ENCODE results near the gene FGF6.

FGF6 gene

DNA sequence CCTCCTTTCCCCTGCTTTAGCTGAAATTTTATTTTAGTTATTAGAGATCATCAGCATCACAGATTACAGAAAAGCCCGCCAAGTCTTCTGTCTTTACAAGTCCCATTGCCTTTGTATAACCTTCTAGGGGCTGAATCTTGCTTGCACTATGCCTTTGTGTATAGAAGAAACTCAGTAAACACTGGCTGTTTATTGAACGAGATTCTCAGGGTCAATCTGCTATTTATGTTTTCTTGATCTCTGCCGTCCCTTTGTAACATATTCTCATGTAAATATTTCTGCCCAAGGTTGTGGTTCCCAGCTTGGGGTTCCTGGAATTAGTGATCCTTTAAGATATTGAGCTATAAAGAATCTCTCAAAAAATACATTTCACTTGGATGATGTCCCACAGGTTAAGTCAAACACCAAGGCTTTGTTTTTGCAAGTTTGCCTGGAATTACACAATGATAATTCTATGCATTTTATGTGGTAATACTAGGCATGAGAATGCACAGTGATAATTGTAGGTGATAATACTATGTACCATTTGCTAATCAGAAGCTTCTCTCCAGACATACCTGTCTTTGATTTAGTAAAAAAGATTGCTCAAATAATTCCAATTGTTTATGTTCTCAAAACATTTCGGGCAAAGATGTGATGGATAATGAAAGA, 40.6 kb upstream of the FGF6 start:
- Histone ChIP-seq H4K8ac (ENCODE audit: low read depth, low read length) (no peak overlapping the region), H4K91ac (ENCODE audit: low read depth, low read length, poor library complexity) (no peak overlapping the region), H2BK12ac (ENCODE audit: low read length) (no peak overlapping the region), H3K23ac (ENCODE audit: low read depth, low read length, poor library complexity) (no peak overlapping the region), H2BK120ac (ENCODE audit: low read depth, low read length) (no peak overlapping the region), H3K36me3 (replicated peaks in 1 of 2; ENCODE audit: control insufficient read depth in 2 of 2, insufficient read depth in 2 of 2, low read length in 2 of 2) (peaks cover 0 to 29% of the 10 kb centered on the region in 2 donors), H2BK5ac (ENCODE audit: low read length) (no peak overlapping the region), H3K4ac (ENCODE audit: low read length) (no peak overlapping the region), H3K9me3 (replicated peaks in 1 of 2; ENCODE audit: control insufficient read depth in 2 of 2, insufficient read depth in 1 of 2, low read depth in 1 of 2, low read length in 2 of 2) (no peaks in the 10 kb centered on the region), H3K79me1 (ENCODE audit: low read depth, low read length) (no peaks in the 10 kb centered on the region), H3K27me3 (ENCODE audit: control insufficient read depth in 3 of 3, insufficient read depth in 3 of 3, low read depth in 1 of 3, low read length in 3 of 3) (no peaks in the 10 kb centered on the region), H3K18ac (ENCODE audit: low read length) (no peak overlapping the region), H3K27ac (replicated peaks; ENCODE audit: low read length) (no peak overlapping the region), H3K4me1 (ENCODE audit: control insufficient read depth in 2 of 2, insufficient read depth in 1 of 2, low read depth in 1 of 2, low read length in 2 of 2) (no peaks in the 10 kb centered on the region), H3K4me2 (ENCODE audit: insufficient read depth, low read length, poor library complexity, severe bottlenecking) (no peak overlapping the region), H2AFZ (ENCODE audit: low read length) (no peak overlapping the region), H2BK15ac (ENCODE audit: low read length) (no peak overlapping the region), H3K4me3 (ENCODE audit: low read length in 2 of 2) (no peak overlapping the region), H3K14ac (ENCODE audit: low read length) (no peak overlapping the region), H2AK5ac (ENCODE audit: low read depth, low read length) (no peak overlapping the region), H3K9ac (ENCODE audit: low read depth, low read length, poor library complexity) (no peak overlapping the region)
- no CpG with 5 or more reads among the region's 4 CpGs for WGBS, 2 donors (ENCODE audit: extremely low coverage in 2 of 2, insufficient read length in 2 of 2, insufficient replicate concordance in 1 of 2)
- DNase-seq (ENCODE audit: low spot score): no peak

DNA sequence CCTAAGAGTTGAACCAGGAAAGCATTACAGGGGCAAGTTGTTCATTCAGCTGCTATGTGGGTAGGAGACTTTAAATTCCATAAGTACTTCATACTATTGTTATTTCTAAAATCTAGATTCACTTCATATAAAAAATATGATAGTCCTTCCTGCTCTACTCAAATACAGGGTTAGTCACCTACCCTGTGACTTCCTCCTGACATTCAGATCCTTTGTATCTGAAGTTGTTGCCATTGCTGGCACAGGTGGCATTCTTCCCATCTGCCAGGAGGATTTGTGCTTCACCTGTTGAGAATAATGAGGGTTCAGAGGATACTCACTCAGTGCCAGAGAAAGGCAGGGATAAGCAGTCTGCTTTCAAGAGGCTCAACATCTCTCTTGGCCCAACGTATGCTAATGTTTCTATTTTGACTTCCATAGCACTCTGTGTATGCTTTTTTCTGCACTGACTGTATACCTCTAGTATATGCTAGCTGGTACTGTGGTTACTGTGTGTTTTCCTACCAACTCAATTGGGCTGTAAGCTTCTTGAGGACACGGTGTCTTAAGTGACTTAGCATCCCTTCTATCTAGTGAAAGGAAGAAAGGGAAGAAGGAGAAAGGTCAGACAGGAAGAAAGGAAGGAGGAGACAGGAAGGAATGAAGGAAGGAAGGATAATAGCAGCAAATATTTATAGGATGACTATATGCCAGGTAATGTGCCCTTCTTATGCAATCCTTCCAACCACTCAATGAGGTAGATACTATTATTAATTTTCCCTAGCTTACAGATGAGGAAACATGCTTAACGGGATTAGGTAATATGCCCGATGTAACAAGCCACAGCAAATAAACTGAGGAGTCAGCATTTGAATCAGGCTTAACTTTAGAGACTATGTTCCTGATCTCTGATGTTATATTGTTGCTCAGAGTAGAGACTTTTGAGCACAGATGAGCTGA, 38.5 kb upstream of the FGF6 start:
- no peak overlapping the region for H2BK15ac ChIP-seq (ENCODE audit: low read length)
- no peak for DNase-seq (ENCODE audit: low spot score)
- no peak overlapping the region for H3K4me3 ChIP-seq (ENCODE audit: low read length in 2 of 2)
- no peaks in the 10 kb centered on the region for H3K4me1 ChIP-seq (ENCODE audit: control insufficient read depth in 2 of 2, insufficient read depth in 1 of 2, low read depth in 1 of 2, low read length in 2 of 2)
- H2AFZ ChIP-seq (ENCODE audit: low read length): no peak overlapping the region
- H3K14ac ChIP-seq (ENCODE audit: low read length): no peak overlapping the region
- H2BK5ac ChIP-seq (ENCODE audit: low read length): no peak overlapping the region
- no peaks in the 10 kb centered on the region for H3K27me3 ChIP-seq (ENCODE audit: control insufficient read depth in 3 of 3, insufficient read depth in 3 of 3, low read depth in 1 of 3, low read length in 3 of 3)
- no peaks in the 10 kb centered on the region for H3K79me1 ChIP-seq (ENCODE audit: low read depth, low read length)
- H3K4me2 ChIP-seq (ENCODE audit: insufficient read depth, low read length, poor library complexity, severe bottlenecking): no peak overlapping the region
- no peak overlapping the region for H4K8ac ChIP-seq (ENCODE audit: low read depth, low read length)
- peaks cover 0 to 3% of the 10 kb centered on the region in 2 donors for H3K9me3 ChIP-seq (replicated peaks in 1 of 2; ENCODE audit: control insufficient read depth in 2 of 2, insufficient read depth in 1 of 2, low read depth in 1 of 2, low read length in 2 of 2)
- no peak overlapping the region for H3K23ac ChIP-seq (ENCODE audit: low read depth, low read length, poor library complexity)
- H4K91ac ChIP-seq (ENCODE audit: low read depth, low read length, poor library complexity): no peak overlapping the region
- no peak overlapping the region for H3K4ac ChIP-seq (ENCODE audit: low read length)
- H3K18ac ChIP-seq (ENCODE audit: low read length): no peak overlapping the region
- H3K9ac ChIP-seq (ENCODE audit: low read depth, low read length, poor library complexity): no peak overlapping the region
- H3K36me3 ChIP-seq (replicated peaks in 1 of 2; ENCODE audit: control insufficient read depth in 2 of 2, insufficient read depth in 2 of 2, low read length in 2 of 2): peaks cover 0 to 8% of the 10 kb centered on the region in 2 donors
- no peak overlapping the region for H2BK12ac ChIP-seq (ENCODE audit: low read length)
- no peak overlapping the region for H2AK5ac ChIP-seq (ENCODE audit: low read depth, low read length)
- no peak overlapping the region for H2BK120ac ChIP-seq (ENCODE audit: low read depth, low read length)
- no CpG with 5 or more reads among the region's 4 CpGs for WGBS, 2 donors (ENCODE audit: extremely low coverage in 2 of 2, insufficient read length in 2 of 2, insufficient replicate concordance in 1 of 2)
- no peak overlapping the region for H3K27ac ChIP-seq (replicated peaks; ENCODE audit: low read length)

DNA sequence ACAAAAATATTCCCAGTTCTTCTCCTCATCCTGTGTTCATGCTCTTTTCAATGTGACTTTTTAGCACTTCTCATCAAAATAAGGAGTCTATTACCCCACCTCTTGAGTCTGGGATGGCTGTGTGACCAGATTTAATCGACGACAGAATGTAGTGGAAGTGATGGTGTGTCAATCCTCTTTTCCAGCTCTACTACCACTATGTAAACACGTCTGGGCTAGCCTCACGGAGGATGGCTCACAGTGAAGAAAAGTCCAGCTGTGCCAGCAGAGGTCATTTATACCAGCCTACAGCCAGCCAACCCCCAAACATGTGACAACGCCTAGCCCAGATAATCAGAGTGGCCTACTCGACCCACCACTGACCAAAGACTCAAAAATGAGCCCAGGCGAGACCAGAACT, 37.3 kb upstream of the FGF6 start:
- no peak overlapping the region for H4K8ac ChIP-seq (ENCODE audit: low read depth, low read length)
- H3K79me1 ChIP-seq (ENCODE audit: low read depth, low read length): no peaks in the 10 kb centered on the region
- H3K27me3 ChIP-seq (ENCODE audit: control insufficient read depth in 3 of 3, insufficient read depth in 3 of 3, low read depth in 1 of 3, low read length in 3 of 3): no peaks in the 10 kb centered on the region
- no peak overlapping the region for H3K18ac ChIP-seq (ENCODE audit: low read length)
- H3K4ac ChIP-seq (ENCODE audit: low read length): no peak overlapping the region
- DNase-seq (ENCODE audit: low spot score): no peak
- H3K23ac ChIP-seq (ENCODE audit: low read depth, low read length, poor library complexity): no peak overlapping the region
- no peak overlapping the region for H2AK5ac ChIP-seq (ENCODE audit: low read depth, low read length)
- H2BK12ac ChIP-seq (ENCODE audit: low read length): no peak overlapping the region
- no peak overlapping the region for H2BK15ac ChIP-seq (ENCODE audit: low read length)
- H2BK120ac ChIP-seq (ENCODE audit: low read depth, low read length): no peak overlapping the region
- peaks cover 0 to 6% of the 10 kb centered on the region in 2 donors for H3K9me3 ChIP-seq (replicated peaks in 1 of 2; ENCODE audit: control insufficient read depth in 2 of 2, insufficient read depth in 1 of 2, low read depth in 1 of 2, low read length in 2 of 2)
- H2AFZ ChIP-seq (ENCODE audit: low read length): peak overlapping the region; percentile 56
- H3K36me3 ChIP-seq (replicated peaks in 1 of 2; ENCODE audit: control insufficient read depth in 2 of 2, insufficient read depth in 2 of 2, low read length in 2 of 2): no peaks in the 10 kb centered on the region
- no peak overlapping the region for H4K91ac ChIP-seq (ENCODE audit: low read depth, low read length, poor library complexity)
- H3K4me3 ChIP-seq (ENCODE audit: low read length in 2 of 2): no peak overlapping the region
- no peak overlapping the region for H2BK5ac ChIP-seq (ENCODE audit: low read length)
- H3K4me1 ChIP-seq (ENCODE audit: control insufficient read depth in 2 of 2, insufficient read depth in 1 of 2, low read depth in 1 of 2, low read length in 2 of 2): no peaks in the 10 kb centered on the region
- no peak overlapping the region for H3K14ac ChIP-seq (ENCODE audit: low read length)
- no CpG with 5 or more reads among the region's 7 CpGs for WGBS, 2 donors (ENCODE audit: extremely low coverage in 2 of 2, insufficient read length in 2 of 2, insufficient replicate concordance in 1 of 2)
- H3K4me2 ChIP-seq (ENCODE audit: insufficient read depth, low read length, poor library complexity, severe bottlenecking): no peak overlapping the region
- H3K9ac ChIP-seq (ENCODE audit: low read depth, low read length, poor library complexity): no peak overlapping the region
- no peak overlapping the region for H3K27ac ChIP-seq (replicated peaks; ENCODE audit: low read length)

DNA sequence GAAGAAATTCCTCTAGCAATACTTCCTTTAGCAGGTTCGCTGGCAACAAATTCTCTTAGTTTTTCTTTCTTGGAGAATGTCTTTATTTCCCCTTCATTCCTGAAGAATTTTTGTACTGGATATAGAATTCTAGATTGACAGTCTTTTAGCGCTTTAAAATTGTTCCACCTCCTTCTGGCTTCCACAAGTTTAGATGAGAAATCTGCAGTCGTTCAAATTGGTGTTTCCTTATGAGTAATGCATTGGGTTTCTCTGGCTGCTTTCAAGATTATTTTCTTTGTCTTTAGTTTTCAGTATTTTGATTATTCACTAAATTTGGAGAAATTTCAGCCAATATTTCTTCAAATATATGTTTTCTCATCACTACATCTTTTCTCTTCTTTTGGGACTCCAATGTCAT, 33.3 kb upstream of the FGF6 start:
- no peak overlapping the region for H3K4me2 ChIP-seq (ENCODE audit: insufficient read depth, low read length, poor library complexity, severe bottlenecking)
- no peaks in the 10 kb centered on the region for H3K4me1 ChIP-seq (ENCODE audit: control insufficient read depth in 2 of 2, insufficient read depth in 1 of 2, low read depth in 1 of 2, low read length in 2 of 2)
- peaks cover 0 to 6% of the 10 kb centered on the region in 2 donors for H3K9me3 ChIP-seq (replicated peaks in 1 of 2; ENCODE audit: control insufficient read depth in 2 of 2, insufficient read depth in 1 of 2, low read depth in 1 of 2, low read length in 2 of 2)
- no peak overlapping the region for H2BK15ac ChIP-seq (ENCODE audit: low read length)
- H3K14ac ChIP-seq (ENCODE audit: low read length): no peak overlapping the region
- no peaks in the 10 kb centered on the region for H3K36me3 ChIP-seq (replicated peaks in 1 of 2; ENCODE audit: control insufficient read depth in 2 of 2, insufficient read depth in 2 of 2, low read length in 2 of 2)
- no peak overlapping the region for H3K4ac ChIP-seq (ENCODE audit: low read length)
- no peak overlapping the region for H2AK5ac ChIP-seq (ENCODE audit: low read depth, low read length)
- H3K18ac ChIP-seq (ENCODE audit: low read length): no peak overlapping the region
- no peak overlapping the region for H3K27ac ChIP-seq (replicated peaks; ENCODE audit: low read length)
- H2BK120ac ChIP-seq (ENCODE audit: low read depth, low read length): no peak overlapping the region
- no peak overlapping the region for H3K23ac ChIP-seq (ENCODE audit: low read depth, low read length, poor library complexity)
- no peaks in the 10 kb centered on the region for H3K79me1 ChIP-seq (ENCODE audit: low read depth, low read length)
- H3K4me3 ChIP-seq (ENCODE audit: low read length in 2 of 2): no peak overlapping the region
- no peak overlapping the region for H4K91ac ChIP-seq (ENCODE audit: low read depth, low read length, poor library complexity)
- DNase-seq (ENCODE audit: low spot score): no peak
- H2BK12ac ChIP-seq (ENCODE audit: low read length): no peak overlapping the region
- H4K8ac ChIP-seq (ENCODE audit: low read depth, low read length): no peak overlapping the region
- H2BK5ac ChIP-seq (ENCODE audit: low read length): no peak overlapping the region
- H3K9ac ChIP-seq (ENCODE audit: low read depth, low read length, poor library complexity): no peak overlapping the region
- no peaks in the 10 kb centered on the region for H3K27me3 ChIP-seq (ENCODE audit: control insufficient read depth in 3 of 3, insufficient read depth in 3 of 3, low read depth in 1 of 3, low read length in 3 of 3)
- no CpG with 5 or more reads among the region's 3 CpGs for WGBS, 2 donors (ENCODE audit: extremely low coverage in 2 of 2, insufficient read length in 2 of 2, insufficient replicate concordance in 1 of 2)
- no peak overlapping the region for H2AFZ ChIP-seq (ENCODE audit: low read length)

Measured in neuronal stem cell (in vitro differentiated cells).